Endothelial cell (in vitro differentiated cells): Measurements from ENCODE around the gene NCBP2. TPM values are rescaled to one million over a fixed set of nuclear protein-coding genes. Genes with fewer than 3 reads are reported as not detected.

ENCODE experiments used
- DNase-seq: peaks from one replicate; pipeline ENCODE4 v3.0.0; 2021; ENCODE audit warnings: low spot score
- H3K27ac Mint-ChIP-seq: one replicate; pipeline ENCODE4 v1.8.0; 2021; ENCODE audit warnings: mixed read lengths, inconsistent platforms; ENCODE audit not compliant: unreplicated experiment
- H3K27me3 Mint-ChIP-seq: one replicate; pipeline ENCODE4 v1.8.0; 2021; ENCODE audit warnings: mild to moderate bottlenecking, moderate library complexity, mixed read lengths, inconsistent platforms; ENCODE audit not compliant: unreplicated experiment
- H3K36me3 Mint-ChIP-seq: one replicate; pipeline ENCODE4 v1.8.0; 2021; ENCODE audit warnings: mild to moderate bottlenecking, low read depth, mixed read lengths, inconsistent platforms; ENCODE audit not compliant: unreplicated experiment
- H3K4me1 Mint-ChIP-seq: one replicate; pipeline ENCODE4 v1.8.0; 2021; ENCODE audit warnings: mild to moderate bottlenecking, mixed read lengths, inconsistent platforms; ENCODE audit not compliant: unreplicated experiment
- H3K4me3 Mint-ChIP-seq: one replicate; pipeline ENCODE4 v1.8.0; 2021; ENCODE audit warnings: mild to moderate bottlenecking, mixed read lengths, inconsistent platforms; ENCODE audit not compliant: unreplicated experiment
- H3K9me3 Mint-ChIP-seq: one replicate; pipeline ENCODE4 v1.8.0; 2021; ENCODE audit warnings: mixed read lengths, inconsistent platforms; ENCODE audit not compliant: unreplicated experiment
- CTCF ChIP-seq: fragments of 200-600 bp; sonication (generic); IDR thresholded peaks from one replicate; pipeline ENCODE4 v1.5.0; 2021; ENCODE audit warnings: antibody characterized with exemption; ENCODE audit not compliant: unreplicated experiment
- total RNA-seq: library from RNA; stranded (reverse); fragmentation: NEBNext Ultra II Directional; extraction: Animal tissue kit (Norgen Biotek cat#: 25700); gene quantifications from one replicate; pipeline ENCODE4 v1.2.1, GENCODE V29; 2021; ENCODE audit not compliant: unreplicated experiment

NCBP2 gene
- total RNA-seq, 1 donor from 2014 or later, result 61.0 TPM

GRCh38 chr3:196916995-196917394 is 25.3 kb downstream of the NCBP2 start:
- H3K4me3 Mint-ChIP-seq, result no peak overlapping the region

GRCh38 chr3:196916221-196916620 is 26.1 kb downstream of the NCBP2 start:
- no peaks in the 10 kb centered on the region for H3K27me3 Mint-ChIP-seq
- DNase-seq, result no peak
- no peak overlapping the region for H3K4me3 Mint-ChIP-seq
- no peak for TF ChIP-seq CTCF
- H3K36me3 Mint-ChIP-seq, result peaks cover 17% of the 10 kb centered on the region
- no peak overlapping the region for H3K27ac Mint-ChIP-seq
- H3K9me3 Mint-ChIP-seq, result no peaks in the 10 kb centered on the region
- no peaks in the 10 kb centered on the region for H3K4me1 Mint-ChIP-seq

More at GRCh38 chr3:196916995-196917394, 25.3 kb downstream of the NCBP2 start:
- DNase-seq, result no peak
- Mint-ChIP-seq H3K4me1 (no peaks in the 10 kb centered on the region), H3K9me3 (no peaks in the 10 kb centered on the region), H3K27ac (no peak overlapping the region), H3K36me3 (peaks cover 17% of the 10 kb centered on the region), H3K27me3 (no peaks in the 10 kb centered on the region)
- TF ChIP-seq CTCF, result no peak

- TF ChIP-seq CTCF, result no peak
- H3K4me3 Mint-ChIP-seq, result no peak overlapping the region
- no peaks in the 10 kb centered on the region for H3K9me3 Mint-ChIP-seq
- peaks cover 20% of the 10 kb centered on the region for H3K36me3 Mint-ChIP-seq
- H3K4me1 Mint-ChIP-seq, result no peaks in the 10 kb centered on the region
- H3K27ac Mint-ChIP-seq, result no peak overlapping the region
- H3K27me3 Mint-ChIP-seq, result no peaks in the 10 kb centered on the region
- DNase-seq, result no peak
Measured at GRCh38 chr3:196915375-196915774, 27.0 kb downstream of the NCBP2 start.

GRCh38 chr3:196914866-196915265 is 27.5 kb downstream of the NCBP2 start:
- H3K27me3 Mint-ChIP-seq, result no peaks in the 10 kb centered on the region
- TF ChIP-seq CTCF, result no peak
- H3K4me3 Mint-ChIP-seq, result peak overlapping the region; percentile 40
- H3K4me1 Mint-ChIP-seq, result no peaks in the 10 kb centered on the region
- no peak for DNase-seq
- no peak overlapping the region for H3K27ac Mint-ChIP-seq
- H3K9me3 Mint-ChIP-seq, result no peaks in the 10 kb centered on the region
- peaks cover 20% of the 10 kb centered on the region for H3K36me3 Mint-ChIP-seq

GRCh38 chr3:196903740-196904139 is 38.6 kb downstream of the NCBP2 start:
- Mint-ChIP-seq H3K36me3 (peaks cover 33% of the 10 kb centered on the region), H3K4me3 (no peak overlapping the region)
- TF ChIP-seq CTCF, result no peak

More at GRCh38 chr3:196903740-196904139, 38.6 kb downstream of the NCBP2 start:
- peaks cover 2% of the 10 kb centered on the region for H3K27me3 Mint-ChIP-seq
- DNase-seq, result no peak
- no peak overlapping the region for H3K27ac Mint-ChIP-seq
- no peaks in the 10 kb centered on the region for H3K4me1 Mint-ChIP-seq
- no peaks in the 10 kb centered on the region for H3K9me3 Mint-ChIP-seq
